ENCODE measurements around the gene TMED8.
"Not testable (repeated sequence)": the region's sequence is repeated elsewhere in the genome, so short reads cannot be mapped to it uniquely, and the experiment has no call there.

The TMED8 gene

DNA sequence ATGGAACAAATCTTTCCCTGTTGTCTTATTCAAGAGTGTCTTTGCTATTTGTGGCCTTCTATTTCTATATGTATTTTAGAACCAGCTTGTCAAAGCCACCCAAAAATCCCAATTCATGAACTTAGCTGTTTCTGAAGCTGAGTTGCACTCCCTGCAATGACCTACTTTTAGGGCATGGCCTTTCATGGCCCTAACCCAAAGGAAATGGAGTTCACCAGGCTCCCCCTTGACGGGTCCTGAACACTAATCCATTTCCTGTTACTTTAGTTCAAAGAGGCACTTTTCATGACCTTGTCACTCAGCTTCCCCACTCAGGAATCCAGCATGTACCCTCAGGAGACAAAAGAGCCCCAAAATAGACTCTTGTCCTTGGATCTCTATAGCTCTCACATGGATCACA is 7.6 kb downstream of the TMED8 start:
- no peak for DNase-seq (ENCODE audit: low read depth in 2 of 2, low spot score in 1 of 2)

DNA sequence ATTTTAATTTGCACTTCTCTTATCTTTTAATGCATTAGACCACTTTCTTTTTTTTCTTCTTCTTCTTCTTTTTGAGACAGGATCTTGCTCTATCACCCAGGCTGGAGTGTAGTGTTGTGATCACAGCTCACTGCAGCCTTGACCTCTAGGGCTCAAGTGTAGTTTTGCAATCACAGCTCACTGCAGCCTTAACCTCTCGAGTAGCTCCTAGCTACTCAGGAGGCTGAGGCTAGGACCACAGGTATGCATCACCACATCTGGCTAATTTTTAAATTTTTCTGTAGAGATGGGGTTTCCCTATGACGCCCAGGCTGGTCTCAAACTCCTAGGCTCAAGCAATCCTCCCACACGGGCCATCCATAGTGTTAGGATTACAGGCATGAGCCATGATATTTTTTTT is 12.7 kb downstream of the TMED8 start:
- DNase-seq (ENCODE audit: low read depth in 2 of 2, low spot score in 1 of 2) = no peak

DNA sequence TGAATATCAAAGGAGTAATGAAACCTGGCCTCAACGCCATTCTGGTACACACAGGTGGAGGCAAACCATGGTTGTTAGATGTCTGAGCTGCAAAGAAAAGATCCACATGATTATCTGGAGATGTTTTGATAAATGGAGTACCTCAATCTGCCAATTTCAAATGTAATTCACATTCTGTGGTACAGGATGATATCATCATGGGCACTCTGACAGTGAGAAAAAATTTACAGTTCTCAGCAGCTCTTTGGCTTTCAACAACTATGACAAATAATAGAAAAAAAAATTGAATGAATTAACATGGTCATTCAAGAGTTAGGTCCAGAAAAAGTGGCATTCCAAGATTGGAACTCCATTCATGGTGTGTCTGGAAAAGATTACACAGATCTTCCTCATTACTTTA is 17.3 kb downstream of the TMED8 start:
- no peak for DNase-seq (ENCODE audit: low read depth in 2 of 2, low spot score in 1 of 2)

DNA sequence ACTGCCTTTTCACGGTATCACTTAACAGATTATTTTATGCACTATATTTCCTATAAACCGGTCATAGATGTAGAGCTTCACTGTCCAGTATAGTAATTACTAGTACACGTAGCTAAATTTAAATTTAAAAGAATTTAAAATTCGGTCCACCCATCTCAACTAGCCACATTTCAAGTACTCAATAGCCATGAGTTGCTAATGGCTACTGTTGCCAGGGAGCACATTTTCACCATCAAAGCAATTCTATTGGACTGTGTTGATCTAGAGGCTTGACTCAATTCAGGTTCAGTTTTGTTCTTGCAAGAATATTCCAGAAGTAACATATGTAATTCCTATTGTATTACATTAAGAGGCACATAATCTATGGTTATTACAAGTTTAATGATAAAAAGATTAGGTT is 20.0 kb downstream of the TMED8 start:
- no peak for DNase-seq (ENCODE audit: low read depth in 2 of 2, low spot score in 1 of 2)

DNA sequence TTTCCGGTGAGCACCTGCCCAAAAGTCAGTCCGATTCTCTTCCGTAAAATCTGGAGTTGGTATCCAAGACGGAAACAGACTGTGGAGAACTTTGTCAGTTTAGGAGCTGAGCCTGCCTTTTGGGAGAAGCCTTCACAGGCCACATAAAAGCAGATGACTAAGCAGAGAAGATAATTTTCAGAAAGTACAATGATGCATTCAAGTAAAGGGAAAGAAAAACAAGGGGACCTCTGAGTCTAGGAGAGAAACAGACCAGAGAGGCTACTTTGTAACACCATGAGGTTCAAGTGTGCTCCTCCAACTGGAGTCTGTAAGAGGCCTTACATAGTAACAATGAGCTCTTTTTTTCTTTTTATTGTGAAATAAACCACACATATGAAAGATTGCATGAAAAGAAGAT is 21.1 kb downstream of the TMED8 start:
- no peak for DNase-seq (ENCODE audit: low read depth in 2 of 2, low spot score in 1 of 2)

DNA sequence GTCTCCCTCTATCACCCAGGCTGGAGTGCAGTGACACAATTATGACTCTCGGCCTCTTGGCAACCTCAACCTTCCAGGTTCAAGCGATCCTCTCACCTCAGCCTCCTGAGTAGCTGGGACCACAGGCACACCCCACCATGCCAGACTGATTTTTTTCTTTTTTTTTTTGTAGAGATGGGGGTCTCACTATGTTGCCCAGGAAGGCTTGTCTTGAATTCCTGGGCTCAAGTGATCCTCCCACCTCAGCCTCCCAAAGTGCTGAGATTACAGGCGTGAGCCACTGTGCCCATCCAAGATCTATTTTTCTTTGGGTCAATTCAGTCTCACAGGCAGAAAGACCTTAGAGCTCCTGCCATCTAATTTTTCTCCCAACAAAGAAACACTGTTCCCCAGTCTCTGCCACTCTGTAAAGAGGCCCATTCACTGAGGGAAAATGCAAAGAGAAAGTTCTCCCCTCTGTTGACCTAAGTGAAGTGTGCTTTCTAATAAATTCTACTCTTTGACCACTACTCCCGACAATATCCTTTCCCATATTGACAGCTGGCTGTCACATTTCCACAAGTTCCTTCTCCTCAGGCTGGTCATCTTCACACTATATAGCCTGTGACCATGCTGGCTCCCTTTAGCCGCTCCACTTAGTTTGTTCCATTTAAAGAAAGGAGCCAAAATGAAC is 23.3 kb downstream of the TMED8 start:
- DNase-seq (ENCODE audit: low read depth in 2 of 2, low spot score in 1 of 2) = no peak

DNA sequence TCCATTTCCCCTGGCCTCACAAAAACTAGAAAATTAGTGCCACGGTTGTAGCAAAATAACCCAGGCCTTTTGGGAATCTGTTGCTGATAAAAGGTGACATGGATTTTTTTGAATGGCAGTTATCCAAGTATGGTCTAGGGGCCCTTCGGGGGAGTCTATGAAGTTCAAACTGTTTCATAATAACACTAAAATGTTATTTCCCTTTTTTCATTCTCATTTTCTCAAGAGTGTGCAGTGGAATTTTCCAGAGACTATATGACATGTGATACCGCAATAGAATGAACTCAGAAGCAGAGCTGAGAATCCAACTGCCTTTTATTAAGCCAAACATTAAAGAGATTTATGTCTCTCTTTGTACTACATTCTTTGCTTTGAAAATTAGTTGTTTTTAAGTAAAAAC is 29.1 kb downstream of the TMED8 start:
- DNase-seq (ENCODE audit: low read depth in 2 of 2, low spot score in 1 of 2) = no peak

DNA sequence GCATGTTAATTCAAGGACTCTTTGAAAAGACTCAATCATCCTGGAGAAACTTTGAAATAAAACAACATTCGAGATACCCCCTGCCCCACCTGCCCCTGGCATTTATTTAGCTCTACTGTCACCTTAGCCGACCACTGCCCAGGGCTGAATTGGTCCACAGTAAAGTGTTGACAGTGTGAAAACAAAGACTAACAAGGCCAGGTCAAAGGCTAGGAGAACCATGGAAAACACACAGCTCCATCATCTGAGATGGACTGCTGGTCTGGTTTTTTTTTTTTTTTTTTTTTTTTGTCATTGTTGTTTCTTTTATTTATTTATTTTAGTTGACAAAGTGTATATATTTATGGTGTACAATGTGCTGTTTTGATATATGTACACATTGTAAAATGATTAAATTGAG is 30.4 kb downstream of the TMED8 start:
- no peak for DNase-seq (ENCODE audit: low read depth in 2 of 2, low spot score in 1 of 2)

DNA sequence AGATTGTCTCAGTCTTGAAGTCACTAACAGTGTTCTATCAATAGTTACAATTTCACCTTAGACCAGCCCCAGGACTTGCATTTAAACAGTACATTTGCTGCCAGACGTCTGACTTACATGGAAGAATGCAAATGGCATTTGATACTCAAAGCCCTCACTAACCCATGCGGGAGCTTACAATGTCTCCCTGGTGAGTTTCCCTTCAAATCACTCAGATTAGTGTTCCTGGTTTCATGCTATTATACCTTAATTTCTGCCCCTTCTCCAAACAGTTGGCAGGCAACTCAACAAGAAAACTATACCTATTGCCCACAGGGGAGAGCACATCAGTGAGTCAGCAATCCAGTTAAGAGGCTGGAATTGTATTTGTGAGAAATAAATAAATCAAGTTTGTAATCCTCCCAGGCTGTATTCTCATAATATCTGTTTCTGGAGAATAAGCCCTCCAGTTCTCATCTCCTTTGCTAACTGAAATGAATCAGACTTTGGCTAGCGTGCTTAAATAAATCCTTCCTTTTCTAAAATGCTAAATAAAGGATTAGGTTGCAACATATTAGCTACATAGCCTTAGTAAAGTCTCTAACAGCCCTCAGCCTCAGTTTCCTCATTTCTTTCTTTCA is 32.4 kb downstream of the TMED8 start:
- no peak for DNase-seq (ENCODE audit: low read depth in 2 of 2, low spot score in 1 of 2)

DNA sequence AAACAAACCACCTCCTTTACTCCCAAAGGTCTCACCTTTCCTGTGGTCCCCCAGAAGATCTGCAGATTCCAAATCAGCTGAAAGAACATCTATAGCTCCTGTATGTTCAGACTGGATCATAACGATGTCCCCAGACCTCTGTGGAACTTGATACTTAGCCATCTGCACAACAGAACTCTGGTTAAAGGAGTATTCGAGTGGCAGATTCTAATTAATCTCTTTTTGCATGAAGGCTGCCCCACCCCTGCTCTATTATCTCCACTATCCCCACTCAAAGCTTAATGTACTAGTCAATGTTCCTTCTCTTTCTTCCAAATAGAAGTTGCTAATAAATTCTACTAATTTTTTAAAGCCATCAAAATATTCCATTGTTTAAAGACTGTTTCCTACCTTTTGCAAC is 33.2 kb downstream of the TMED8 start:
- DNase-seq (ENCODE audit: low read depth in 2 of 2, low spot score in 1 of 2) = no peak

DNA sequence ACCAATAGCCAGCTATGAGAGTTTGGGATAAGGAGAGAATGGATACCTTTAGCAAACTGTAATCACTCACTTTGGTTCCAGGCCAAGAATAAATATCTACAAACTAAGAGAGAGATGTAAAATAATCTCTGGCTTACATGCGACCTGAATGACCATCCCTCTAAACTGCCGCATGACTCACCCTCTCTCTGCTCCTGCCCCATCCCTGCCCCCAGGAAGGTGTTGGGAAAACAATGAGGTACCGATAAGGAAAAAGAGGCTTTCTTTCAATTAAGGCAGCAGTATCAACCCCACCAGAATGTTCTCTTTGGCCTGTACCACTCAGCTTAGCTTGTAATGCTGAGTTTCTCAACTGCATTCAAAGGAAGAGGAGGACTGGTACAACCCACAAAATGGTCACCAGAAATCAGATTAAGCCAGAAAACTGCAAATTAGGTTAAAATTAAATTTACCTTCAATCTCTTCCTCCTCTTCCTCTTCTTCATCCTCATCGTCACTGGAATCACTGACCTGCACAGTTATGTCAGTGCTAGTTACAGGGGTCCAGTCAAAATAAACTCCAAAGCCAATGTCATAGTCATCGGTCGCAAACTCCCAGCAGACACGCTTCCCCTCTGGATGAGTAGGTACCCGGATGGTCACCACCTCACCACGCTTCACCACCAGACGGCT is 34.0 kb downstream of the TMED8 start:
- no peak for DNase-seq (ENCODE audit: low read depth in 2 of 2, low spot score in 1 of 2)

DNA sequence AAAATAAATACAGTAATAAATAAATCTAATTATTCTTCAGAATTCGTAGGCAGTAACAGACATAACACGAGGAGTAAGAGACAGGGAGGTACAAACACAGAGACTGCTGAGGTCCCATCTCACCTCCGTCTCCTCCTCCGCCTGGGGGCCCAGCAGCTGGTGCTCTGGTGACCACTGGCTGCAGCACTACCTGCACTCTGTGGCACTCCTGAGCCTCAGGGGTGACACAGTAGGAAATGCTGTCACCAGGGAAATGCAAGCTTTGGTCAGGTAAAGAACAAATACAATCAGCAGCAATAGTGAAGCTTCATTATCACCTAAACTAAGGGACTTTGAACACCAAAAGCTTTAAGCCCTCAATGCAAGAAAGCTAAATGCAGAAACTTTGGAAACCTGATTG is 36.5 kb downstream of the TMED8 start:
- no peak for DNase-seq (ENCODE audit: low read depth in 2 of 2, low spot score in 1 of 2)

DNA sequence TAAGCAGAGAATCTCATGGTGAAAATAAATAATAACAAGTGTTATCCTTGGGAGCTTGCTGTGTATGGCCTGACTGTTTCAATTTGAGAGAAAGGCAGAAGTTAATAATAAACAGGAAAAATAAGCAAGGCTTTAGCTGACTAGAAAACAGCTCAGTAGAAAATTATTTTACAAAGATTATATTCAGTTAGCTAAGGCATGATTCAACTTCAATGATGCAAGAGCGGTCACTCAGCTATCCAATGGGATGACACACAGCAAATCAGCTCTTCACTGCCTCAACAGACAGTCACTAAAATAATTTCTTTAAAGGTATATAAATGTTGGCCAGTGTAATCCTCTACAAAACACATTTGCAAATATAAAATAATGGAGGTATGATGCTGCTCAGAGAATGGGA is 37.5 kb downstream of the TMED8 start:
- no peak for DNase-seq (ENCODE audit: low read depth in 2 of 2, low spot score in 1 of 2)

DNA sequence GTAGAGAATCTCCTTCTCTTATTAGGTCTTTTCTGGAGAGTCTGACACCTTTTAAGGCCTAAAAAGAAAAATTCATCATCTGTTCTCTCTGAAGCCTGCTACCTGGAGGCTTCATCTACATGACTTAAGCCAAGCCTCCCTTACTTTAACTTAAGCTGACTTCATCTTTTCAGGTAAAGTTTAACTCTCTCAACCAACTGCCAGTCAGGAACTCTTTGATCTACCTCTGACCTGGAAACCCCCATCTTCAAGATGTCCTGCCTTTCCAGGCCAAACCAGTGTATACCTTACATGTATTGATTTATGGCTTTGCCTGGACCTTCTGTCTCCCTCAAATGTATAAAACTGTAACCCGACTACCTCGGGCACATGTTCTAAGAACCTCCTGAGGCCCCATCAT is 38.6 kb downstream of the TMED8 start:
- DNase-seq (ENCODE audit: low read depth in 2 of 2, low spot score in 1 of 2) = no peak

DNA sequence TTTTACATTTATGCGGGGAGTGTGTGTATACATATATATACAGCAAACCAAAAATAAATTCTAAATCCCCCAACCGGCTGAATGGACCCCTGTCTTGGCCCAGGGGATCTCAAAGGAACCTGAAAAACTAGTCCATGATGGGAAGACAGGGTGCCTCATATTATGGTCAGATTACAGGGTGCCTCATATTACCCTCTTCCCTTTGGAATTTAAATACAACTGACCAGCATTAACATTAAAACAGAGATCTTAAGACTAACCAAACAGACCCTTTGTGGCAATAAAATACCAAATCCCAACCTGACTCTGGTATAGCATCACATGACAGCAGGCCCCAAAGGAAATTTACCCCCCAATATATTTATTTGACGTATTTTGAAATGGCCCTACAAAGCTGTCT is 39.0 kb downstream of the TMED8 start:
- DNase-seq (ENCODE audit: low read depth in 2 of 2, low spot score in 1 of 2) = no peak

DNA sequence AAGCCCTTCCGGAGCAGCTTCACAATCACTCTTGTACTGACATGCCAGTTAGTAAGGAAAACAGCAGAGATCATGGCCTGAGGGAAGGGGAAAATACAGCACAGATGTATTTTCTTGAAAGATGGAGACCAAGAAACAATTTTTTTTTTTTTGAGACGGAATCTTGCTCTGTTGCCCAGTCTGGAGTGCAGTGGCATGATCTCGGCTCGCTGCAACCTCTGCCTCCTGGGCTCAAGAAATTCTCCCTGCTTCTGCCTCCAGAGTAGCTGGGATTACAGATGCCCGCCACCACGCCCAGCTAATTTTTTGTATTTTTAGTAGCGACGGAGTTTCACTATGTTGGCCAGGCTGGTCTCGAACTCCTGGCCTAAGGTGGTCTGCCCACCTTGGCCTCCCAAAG is 39.6 kb downstream of the TMED8 start:
- DNase-seq (ENCODE audit: low read depth in 2 of 2, low spot score in 1 of 2) = not testable (repeated sequence)

DNA sequence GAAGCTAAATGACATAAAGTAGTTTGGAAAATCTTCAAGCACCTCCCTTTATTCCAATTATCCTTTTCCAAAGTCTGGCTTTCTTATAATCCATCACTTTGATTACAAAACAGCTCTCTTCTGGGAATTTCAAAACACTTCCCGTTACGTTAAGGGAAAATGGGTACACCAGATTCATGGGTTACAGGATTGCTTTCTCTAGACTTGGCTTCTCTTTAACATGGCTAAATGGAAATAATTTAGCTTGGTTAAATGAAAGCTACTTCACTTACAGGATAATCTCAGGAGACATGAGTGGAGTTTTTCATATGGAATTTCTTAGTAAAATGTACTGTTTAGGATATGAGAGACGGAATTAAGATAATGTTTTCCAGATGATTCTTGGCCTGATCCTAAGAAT is 41.3 kb downstream of the TMED8 start:
- DNase-seq (ENCODE audit: low read depth in 2 of 2, low spot score in 1 of 2) = no peak

DNA sequence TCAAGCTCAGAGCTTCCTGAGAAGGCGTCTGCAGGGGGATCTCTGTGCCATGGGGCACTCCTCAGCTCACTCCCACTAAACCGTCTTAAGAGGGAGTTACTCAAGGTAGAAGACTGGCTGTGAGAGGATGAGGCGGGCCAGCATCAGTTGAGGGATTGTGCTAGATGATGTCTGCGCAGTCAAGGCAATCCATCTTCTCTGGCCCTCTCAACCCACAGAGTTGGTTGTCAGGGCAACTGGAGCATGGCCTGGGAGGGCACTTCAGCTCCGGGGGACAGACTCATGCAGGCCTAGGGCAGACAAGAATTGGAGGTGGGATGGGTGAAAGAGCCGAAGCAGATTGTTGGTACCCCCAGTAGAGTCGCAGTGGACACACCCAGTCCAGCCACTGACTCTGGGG is 47.0 kb downstream of the TMED8 start:
- no peak for DNase-seq (ENCODE audit: low read depth in 2 of 2, low spot score in 1 of 2)

DNA sequence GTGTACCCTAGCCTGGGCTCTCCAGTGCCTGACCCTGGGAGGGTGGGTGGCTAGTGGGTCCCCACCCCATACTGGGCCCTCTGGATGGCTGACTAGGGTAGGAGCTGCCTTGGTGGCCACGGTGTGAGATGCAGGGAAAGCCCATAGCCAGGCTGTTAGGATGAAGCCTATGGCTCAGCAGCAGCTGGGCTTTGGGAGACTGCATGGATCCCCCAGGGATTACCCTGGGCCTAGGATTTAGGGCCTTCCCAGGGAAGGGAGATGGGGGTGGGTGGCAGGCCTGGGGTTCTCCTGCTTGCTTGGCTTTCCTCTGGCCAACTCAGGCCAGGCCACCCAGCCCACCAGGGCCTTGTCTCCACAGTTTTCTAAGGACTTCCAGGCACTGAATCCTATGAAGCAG is 49.8 kb downstream of the TMED8 start:
- no peak for DNase-seq (ENCODE audit: low read depth in 2 of 2, low spot score in 1 of 2)

DNA sequence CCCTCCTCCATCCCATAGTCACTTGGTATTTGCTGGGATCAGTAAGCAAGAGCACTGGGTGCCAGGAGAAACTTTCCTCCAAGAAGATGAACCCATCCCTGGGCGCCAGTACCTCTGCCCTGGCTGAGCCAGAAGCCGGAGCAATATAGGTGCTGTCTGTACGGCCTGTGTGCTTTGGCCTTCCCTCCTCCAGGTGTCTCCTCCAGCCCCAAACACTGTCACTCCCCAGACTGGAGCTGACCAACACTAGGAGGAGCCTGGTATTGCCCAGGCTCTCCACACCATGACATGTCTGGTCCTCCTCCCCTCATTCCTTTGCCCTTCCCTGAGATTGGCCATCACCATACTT is 51.2 kb downstream of the TMED8 start:
- DNase-seq (ENCODE audit: low read depth in 2 of 2, low spot score in 1 of 2) = no peak

DNA sequence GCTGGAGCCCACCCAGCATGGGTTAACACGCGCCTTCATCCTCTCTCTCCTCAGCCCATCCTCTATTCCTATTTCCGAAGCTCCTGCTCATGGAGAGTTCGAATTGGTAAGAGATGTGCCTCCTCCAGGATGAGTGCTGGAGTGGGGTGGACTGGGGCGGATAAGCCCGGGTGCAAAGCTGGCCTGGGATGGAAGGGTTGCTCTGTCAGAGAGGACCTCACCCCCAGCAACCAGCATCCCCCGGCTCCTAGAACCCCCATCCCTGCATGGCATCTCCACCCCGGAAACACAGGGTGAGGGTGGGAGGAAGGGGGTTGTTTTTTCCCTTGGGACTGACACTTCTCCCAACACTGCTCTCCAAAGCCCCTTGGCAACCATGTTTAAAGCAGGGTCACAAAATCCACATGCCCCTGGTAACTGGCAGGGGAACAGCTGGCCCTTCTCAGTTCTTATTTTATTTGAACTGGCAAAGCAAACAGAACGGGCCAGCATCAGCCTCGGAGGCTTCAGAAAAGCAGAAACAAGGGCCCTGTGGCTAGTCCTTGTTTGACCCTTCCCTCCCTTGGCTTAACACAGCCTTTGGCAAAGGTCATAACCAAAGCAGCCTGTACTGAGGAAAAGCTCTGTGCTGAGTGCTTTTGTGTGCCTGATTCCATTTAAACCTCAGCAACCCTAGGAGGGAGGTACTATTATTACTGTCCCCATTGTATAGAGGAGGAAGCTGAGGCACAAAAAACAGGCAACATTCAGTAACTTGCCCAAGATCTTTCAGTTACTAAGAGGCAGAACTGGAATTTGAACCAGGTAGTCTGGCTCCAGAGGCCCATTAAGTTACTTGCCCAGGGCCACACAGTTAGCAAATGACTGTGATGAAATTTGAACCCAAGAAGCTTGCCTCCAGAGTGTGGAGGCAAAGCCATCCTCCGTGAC is 51.8 kb downstream of the TMED8 start:
- no peak for DNase-seq (ENCODE audit: low read depth in 2 of 2, low spot score in 1 of 2)

DNA sequence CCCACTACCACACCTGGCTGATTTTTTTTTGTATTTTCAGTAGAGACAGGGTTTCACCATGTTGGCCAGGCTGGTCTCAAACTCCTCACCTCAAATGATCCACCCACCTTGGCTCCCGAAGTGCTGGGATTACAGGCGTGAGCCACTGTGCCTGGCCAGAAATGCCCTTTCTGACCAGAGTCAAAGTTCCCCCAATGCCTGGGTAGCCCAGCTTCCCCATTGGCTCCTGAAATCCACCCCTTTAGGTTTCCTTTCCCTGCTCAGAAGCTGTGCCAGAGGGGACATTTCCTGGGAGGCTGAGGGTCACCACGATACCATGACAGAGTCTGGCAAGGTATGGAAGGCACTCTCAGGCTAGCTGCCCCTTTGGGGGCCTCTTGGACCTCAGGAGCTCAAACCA is 52.6 kb downstream of the TMED8 start:
- DNase-seq (ENCODE audit: low read depth in 2 of 2, low spot score in 1 of 2) = no peak

All from stimulated activated CD8-positive, alpha-beta memory T cell treated with anti-CD3 and anti-CD28 coated beads, Interleukin-4, amount 100 ng/mL, for 1 hour (primary cell).